Measurements from ENCODE around the gene CTSO.

The CTSO gene

GRCh38 chr4:155953151-155954117 is at the start of gene CTSO:
TSS of gene CTSO (minus strand) at chr4:155953866. CDS start at chr4:155953847, 19 bp downstream.
- DNase-seq (ENCODE audit: extremely low read depth in 1 of 2, low read depth in 1 of 2): peak; percentile 46 to 52

- no peak for DNase-seq (ENCODE audit: extremely low read depth in 1 of 2, low read depth in 1 of 2)
Observed at GRCh38 chr4:156000491-156000890, 46.8 kb upstream of the CTSO start.

- no peak for DNase-seq (ENCODE audit: extremely low read depth in 1 of 2, low read depth in 1 of 2)
Observed at GRCh38 chr4:155999725-156000124, 46.1 kb upstream of the CTSO start.

GRCh38 chr4:155995069-155995468 is 41.4 kb upstream of the CTSO start:
- DNase-seq (ENCODE audit: extremely low read depth in 1 of 2, low read depth in 1 of 2): no peak

- DNase-seq (ENCODE audit: extremely low read depth in 1 of 2, low read depth in 1 of 2): no peak
Observed at GRCh38 chr4:155984106-155984797, 30.6 kb upstream of the CTSO start.

GRCh38 chr4:155982736-155983385 is 29.2 kb upstream of the CTSO start:
- no peak for DNase-seq (ENCODE audit: extremely low read depth in 1 of 2, low read depth in 1 of 2)

GRCh38 chr4:155978810-155979209 is 25.1 kb upstream of the CTSO start:
- DNase-seq (ENCODE audit: extremely low read depth in 1 of 2, low read depth in 1 of 2): no peak

- DNase-seq (ENCODE audit: extremely low read depth in 1 of 2, low read depth in 1 of 2): no peak
Observed at GRCh38 chr4:155975511-155975910, 21.8 kb upstream of the CTSO start.

GRCh38 chr4:155974996-155975395 is 21.3 kb upstream of the CTSO start:
- DNase-seq (ENCODE audit: extremely low read depth in 1 of 2, low read depth in 1 of 2): no peak

- no peak for DNase-seq (ENCODE audit: extremely low read depth in 1 of 2, low read depth in 1 of 2)
Observed at GRCh38 chr4:155974476-155974749, 20.7 kb upstream of the CTSO start.

GRCh38 chr4:155973639-155974475 is 20.2 kb upstream of the CTSO start:
- no peak for DNase-seq (ENCODE audit: extremely low read depth in 1 of 2, low read depth in 1 of 2)

- DNase-seq (ENCODE audit: extremely low read depth in 1 of 2, low read depth in 1 of 2): no peak
Observed at GRCh38 chr4:155972098-155972497, 18.4 kb upstream of the CTSO start.

GRCh38 chr4:155966731-155967395 is 13.2 kb upstream of the CTSO start:
- DNase-seq (ENCODE audit: extremely low read depth in 1 of 2, low read depth in 1 of 2): no peak

- no peak for DNase-seq (ENCODE audit: extremely low read depth in 1 of 2, low read depth in 1 of 2)
Observed at GRCh38 chr4:155966171-155966570, 12.5 kb upstream of the CTSO start.

GRCh38 chr4:155964016-155964891 is 10.6 kb upstream of the CTSO start:
- no peak for DNase-seq (ENCODE audit: extremely low read depth in 1 of 2, low read depth in 1 of 2)

GRCh38 chr4:155962767-155963166 is 9.1 kb upstream of the CTSO start:
- DNase-seq (ENCODE audit: extremely low read depth in 1 of 2, low read depth in 1 of 2): no peak

- no peak for DNase-seq (ENCODE audit: extremely low read depth in 1 of 2, low read depth in 1 of 2)
Observed at GRCh38 chr4:155961575-155961974, 7.9 kb upstream of the CTSO start.

GRCh38 chr4:155960522-155960921 is 6.9 kb upstream of the CTSO start:
- no peak for DNase-seq (ENCODE audit: extremely low read depth in 1 of 2, low read depth in 1 of 2)

- no peak for DNase-seq (ENCODE audit: extremely low read depth in 1 of 2, low read depth in 1 of 2)
Observed at GRCh38 chr4:155959417-155959816, 5.8 kb upstream of the CTSO start.
